Activated CD4-positive, alpha-beta T cell treated with anti-CD3 and anti-CD28 coated beads, Interleukin-2, amount 50 U/mL, for 1 hour (primary cell): ENCODE measurements around the gene XKR8.

Source experiments
- DNase-seq: peaks from one replicate; pipeline ENCODE4 v3.0.0-alpha.2; 2020

XKR8 gene

DNA sequence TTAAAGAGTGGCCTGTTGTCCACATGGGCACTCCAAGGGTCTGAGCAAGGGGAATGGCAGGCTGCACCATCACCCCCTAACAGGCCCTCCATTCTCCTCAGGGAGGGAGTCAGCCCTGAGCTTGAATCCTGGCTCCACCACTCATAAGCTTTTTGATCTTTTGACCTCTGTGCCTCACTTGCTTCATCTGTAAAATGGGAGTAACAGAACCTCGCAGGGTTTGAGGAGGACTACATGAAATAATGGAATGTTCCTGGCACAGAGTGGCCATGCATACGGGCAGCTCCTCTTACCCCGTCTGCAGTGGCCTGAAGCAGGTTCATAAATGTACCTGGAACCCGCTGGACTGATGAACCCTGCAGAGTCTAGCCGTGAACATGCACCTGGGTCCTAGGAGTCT lies 2.1 kb upstream of the XKR8 start:
- no peak for DNase-seq

GRCh38 chr1:27958513-27958912 lies 1.3 kb upstream of the XKR8 start:
- DNase-seq = no peak

DNA sequence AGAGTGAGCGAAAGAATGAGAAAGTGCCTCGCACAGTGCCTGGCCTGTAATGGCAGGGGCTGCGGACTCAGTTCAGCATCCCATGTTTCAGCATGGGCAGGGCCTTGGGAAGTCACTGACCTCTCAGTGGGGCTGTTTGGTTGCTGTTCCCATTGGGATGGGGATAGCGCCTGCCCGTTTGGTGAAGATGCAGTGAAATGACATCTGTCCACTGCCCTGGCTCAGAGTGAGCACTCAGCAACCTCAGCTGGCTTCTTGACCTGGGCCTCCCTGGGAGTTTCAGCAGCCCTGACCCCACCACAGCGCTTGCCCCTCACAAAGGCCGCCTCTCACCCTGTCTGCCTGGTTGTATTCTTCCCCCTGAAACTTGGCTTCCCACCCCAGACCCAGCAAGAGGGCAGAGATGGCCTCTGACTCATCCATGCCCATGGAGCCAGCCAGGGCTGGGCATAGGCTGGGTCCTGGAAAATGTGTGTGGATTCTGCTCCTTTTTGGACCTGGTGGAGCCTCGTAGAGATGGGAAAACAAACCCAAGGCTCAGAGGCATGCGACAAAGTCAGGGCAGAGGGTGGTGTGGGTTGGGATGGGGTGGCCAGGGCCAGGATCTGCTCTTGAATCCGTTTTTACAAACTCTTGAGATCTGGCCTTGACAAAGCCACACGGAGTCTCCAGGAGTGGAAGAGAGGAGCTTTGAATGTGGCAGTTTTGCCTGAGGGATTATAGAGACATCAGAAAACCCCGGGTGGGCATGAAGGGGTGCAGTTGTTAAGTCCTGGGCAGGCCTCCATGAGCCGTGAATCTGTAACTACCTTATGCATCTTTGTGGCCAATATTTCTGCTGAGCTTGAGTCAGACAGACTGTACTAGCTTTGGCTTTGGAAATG lies 1.2 kb downstream of the XKR8 start:
- no peak for DNase-seq

- DNase-seq = no peak
These were observed 2.0 kb downstream of the XKR8 start for GRCh38 chr1:27961646-27962221.

GRCh38 chr1:27963393-27963792 lies 3.6 kb downstream of the XKR8 start:
- DNase-seq = no peak

GRCh38 chr1:27966402-27967105 lies 6.8 kb downstream of the XKR8 start:
- DNase-seq = no peak

DNA sequence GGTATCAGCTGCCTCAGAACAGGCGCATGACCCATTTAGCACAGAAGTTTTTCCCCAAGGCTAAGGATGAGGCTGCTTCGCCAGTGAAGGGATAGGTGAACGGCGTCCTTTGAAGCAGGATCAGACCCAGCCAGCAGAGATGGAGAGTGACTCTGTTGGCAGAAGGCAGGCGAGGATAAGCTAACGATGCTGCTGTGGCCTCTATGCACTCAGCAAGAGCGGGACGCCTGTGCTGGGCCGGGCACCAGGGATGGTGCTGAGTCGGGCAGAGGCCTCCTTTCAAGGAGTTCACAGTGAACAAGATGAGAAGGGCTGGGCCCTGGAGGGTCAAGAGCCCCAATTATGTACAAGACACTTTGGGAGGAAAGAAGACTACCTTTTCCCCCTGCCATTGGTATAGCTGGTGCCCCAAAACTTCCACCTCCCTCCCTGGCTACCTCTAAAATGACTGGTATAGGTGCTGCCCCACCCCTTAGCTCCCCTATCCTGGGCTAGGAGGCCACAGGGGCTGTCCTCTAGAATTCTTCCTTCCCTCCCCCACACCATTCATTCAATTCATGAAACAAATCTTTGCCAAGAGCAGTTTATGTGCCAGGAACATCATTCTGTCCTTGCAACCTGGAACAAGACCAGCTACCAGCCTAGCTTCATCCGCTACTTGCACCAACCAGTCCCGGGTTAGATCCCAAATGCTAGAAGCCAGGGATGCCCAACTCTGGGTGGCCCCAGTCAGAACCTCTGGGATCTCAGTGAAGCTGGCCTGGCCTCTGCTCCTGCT lies 7.5 kb downstream of the XKR8 start:
- DNase-seq = no peak

DNA sequence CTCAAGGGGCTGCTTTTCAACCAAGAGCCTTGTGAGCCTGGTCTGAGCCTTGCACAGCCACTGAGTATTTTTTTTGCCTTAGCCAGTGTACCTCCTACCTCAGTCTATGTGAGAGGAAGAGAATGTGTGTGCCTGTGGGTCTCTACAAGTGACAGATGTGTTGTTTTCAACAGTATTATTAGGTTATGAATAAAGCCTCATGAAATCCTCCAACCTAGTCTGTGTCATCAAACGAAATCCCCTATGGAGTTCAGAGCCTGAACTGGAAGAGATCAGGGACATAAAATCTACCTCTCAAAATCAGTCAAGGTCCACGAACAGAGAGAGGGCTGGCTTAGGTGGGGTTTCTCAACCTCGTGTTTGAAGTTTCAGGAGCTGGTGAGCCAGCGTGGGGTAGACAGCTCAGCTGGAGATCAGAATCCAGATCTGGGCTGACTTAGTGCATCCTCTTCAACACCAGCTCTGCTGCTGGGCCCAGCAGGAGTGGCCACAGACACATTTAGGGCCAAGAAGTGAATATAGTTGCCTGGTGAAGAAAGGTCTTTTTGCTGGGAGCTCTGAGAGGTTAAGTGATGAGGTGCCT lies 8.2 kb downstream of the XKR8 start:
- no peak for DNase-seq

- no peak for DNase-seq
These were observed 8.9 kb downstream of the XKR8 start for GRCh38 chr1:27968692-27969091.

DNA sequence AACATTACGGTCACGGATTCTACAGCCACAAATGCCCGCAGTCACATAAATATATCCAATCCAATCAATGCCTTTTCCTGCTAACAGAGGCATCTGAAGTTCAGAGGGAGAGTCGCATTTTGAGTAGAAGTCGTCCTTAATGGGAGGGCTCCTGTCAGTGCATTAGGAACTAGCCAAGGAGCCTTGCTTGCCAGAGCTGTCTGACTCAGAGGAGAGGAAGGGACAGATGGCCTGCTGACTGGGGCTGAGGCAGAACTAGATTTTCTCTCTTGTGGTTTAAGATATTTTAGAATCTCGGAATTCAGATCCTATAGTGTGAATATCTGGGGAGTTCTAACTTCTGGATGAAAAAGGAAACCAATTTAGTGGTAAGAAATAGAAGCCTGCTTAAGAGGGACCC lies 10.6 kb downstream of the XKR8 start:
- no peak for DNase-seq

DNA sequence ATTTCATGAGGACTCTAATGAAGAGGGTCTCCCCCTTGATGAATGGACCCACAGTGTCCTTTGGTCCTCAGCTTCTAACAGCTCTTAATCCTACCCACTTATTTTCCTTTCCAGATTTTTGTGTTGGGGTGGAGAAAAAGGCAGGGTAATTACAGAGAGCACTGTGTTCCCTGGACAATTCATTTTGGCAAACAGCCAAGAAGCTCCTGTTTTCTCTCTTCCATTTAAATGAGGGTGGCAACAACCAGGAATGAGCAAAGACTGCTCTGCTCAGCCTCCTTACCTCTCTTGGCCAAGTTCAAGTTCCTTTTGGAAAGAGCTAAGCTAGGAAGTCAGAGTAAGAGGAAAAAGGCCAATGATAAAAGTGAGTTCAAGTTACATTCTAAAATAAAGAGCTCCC lies 11.9 kb downstream of the XKR8 start:
- no peak for DNase-seq

DNA sequence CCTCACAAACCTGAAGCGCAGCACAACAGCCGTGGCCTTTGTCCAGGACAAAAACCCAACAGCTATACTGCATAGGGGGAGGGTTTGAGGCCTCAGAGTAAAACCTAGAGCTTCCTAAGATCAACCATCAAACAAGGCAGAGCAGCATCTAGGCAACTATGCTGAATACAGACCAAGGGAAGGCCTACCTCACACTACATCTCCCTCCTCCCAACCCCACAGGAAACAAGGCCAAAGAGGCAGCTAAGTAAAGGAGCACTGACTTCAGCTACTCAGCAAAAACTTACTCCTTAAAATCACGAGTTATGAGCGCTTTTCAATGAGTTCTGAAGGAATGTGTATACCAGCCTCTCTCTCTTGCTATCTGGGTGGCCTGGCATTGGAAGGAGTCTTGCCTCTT lies 12.4 kb downstream of the XKR8 start:
- DNase-seq = no peak

- DNase-seq = no peak
These were observed 14.1 kb downstream of the XKR8 start for GRCh38 chr1:27973771-27974416.

- no peak for DNase-seq
These were observed 14.6 kb downstream of the XKR8 start for GRCh38 chr1:27974417-27974781.

DNA sequence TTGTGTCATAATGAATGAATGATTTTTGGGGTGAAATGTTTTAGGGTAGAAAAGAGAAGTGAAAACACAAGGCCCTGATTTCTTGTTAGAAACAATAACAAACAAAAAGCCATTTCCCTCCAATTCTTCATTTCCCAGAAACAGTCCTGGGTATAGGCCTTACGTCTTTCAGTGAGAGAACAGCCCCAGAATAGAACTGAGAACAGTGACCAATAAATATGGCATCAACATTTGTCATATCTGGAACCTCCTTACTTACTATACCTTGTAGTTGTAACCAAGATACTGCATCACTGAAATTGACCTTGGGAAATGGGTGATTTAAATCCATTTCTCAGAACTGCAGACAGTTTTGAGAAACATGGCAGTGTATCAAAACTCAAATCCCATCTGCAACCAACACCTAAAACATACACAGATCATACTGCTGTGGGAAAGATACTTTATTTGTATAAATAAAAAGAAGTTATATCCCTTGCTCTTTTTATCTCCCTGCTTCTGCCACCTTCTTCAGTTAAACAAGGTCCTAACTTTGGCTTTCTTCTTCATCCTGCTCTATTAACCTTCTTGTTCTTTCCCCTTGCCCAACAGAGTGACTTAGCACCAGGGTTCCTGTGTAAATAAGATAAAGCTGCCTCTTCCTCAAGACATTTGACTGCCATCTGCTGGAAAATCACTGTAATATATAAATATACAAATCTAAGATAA lies 19.5 kb downstream of the XKR8 start:
- DNase-seq = no peak

- DNase-seq = no peak
These were observed 20.1 kb downstream of the XKR8 start for GRCh38 chr1:27979859-27980201.

DNA sequence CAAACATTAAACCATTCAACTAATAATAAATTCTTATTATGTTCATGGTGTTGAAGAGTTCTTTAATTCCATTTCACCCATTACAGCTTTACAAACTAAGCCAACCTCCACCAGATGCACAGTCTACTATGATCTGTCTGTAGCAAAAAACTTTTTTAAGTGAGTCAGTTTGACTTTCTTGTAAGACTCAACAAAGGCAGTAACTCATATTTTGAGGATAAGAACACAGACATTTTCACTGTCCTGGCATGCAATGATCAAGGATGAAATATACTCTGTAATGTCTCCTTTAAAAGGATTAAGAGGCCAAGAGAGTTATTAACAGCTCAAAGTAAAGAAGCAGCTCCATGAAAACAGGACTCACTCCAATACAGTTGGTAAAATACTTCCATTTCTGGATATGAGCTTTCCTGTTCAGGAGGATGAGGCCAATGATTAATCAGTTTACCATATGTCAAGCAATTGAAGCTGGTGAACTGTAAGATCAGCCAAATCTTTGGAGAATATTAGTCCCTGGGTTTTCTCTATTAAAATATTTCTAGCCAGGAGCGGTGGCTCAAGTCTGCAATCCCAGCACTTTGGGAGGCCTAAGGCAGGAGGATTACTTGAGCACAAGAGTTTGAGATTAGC lies 20.6 kb downstream of the XKR8 start:
- no peak for DNase-seq

- DNase-seq = no peak
These were observed 21.4 kb downstream of the XKR8 start for GRCh38 chr1:27981145-27981544.

DNA sequence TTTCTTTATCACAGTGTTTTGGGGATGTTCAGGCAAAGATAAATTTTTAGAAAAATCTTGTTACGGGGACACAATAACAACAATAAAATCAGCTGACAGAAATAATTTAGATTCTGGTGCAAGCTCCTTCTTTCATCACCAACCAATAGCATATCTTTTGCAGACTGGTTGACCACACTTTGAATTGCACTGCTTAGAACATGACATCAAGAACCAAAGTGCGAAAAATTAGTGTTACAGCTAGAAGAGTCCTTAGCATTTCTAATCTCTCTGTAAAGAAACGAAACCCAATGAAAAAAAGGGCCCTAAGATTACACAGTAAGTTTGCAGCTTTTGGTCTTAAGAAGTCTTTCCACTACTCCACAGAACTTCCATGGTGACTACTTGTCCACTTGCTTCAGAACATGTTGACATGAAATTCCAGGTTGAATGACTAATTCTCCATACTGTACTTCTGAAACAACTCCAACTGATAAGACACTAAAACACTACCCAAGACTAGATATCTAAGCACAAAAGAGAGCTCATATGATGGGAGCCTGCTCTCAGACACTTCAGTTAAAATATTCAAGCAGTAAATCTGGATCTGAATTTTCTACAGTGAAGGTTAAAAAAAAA lies 31.3 kb downstream of the XKR8 start:
- DNase-seq = no peak

- peak; percentile 49 for DNase-seq
These were observed 32.5 kb downstream of the XKR8 start for GRCh38 chr1:27992276-27992675.

GRCh38 chr1:27993241-27993640 lies 33.5 kb downstream of the XKR8 start:
- peak; percentile 8 for DNase-seq
